Glutamatergic neuron (in vitro differentiated cells): Measurements from ENCODE around the gene GYG2. TPM values are rescaled to one million over a fixed set of nuclear protein-coding genes. Genes with fewer than 3 reads are reported as not detected.
A peak's percentile ranks its signal among the peaks of the same experiment; 100 is the strongest.
"Not testable (repeated sequence)": the region's sequence is repeated elsewhere in the genome, so short reads cannot be mapped to it uniquely, and the experiment has no call there.

ENCODE experiments used
- DNase-seq: peaks from one replicate; pipeline ENCODE4 v3.0.0; 2022
- H3K27ac Mint-ChIP-seq: one replicate; pipeline ENCODE4 v1.8.0; 2020; ENCODE audit warnings: mild to moderate bottlenecking, mixed read lengths, inconsistent platforms; ENCODE audit not compliant: unreplicated experiment
- H3K27me3 Mint-ChIP-seq: one replicate; pipeline ENCODE4 v1.8.0; 2020; ENCODE audit warnings: mild to moderate bottlenecking, moderate library complexity, mixed read lengths, inconsistent platforms; ENCODE audit not compliant: unreplicated experiment
- H3K36me3 Mint-ChIP-seq: one replicate; pipeline ENCODE4 v1.8.0; 2020; ENCODE audit warnings: mild to moderate bottlenecking, mixed read lengths, inconsistent platforms; ENCODE audit not compliant: unreplicated experiment
- H3K4me1 Mint-ChIP-seq: one replicate; pipeline ENCODE4 v1.8.0; 2020; ENCODE audit warnings: mild to moderate bottlenecking, low read depth, mixed read lengths, inconsistent platforms; ENCODE audit not compliant: unreplicated experiment
- H3K4me3 Mint-ChIP-seq: one replicate; pipeline ENCODE4 v1.8.0; 2020; ENCODE audit warnings: mild to moderate bottlenecking, mixed read lengths, inconsistent platforms; ENCODE audit not compliant: unreplicated experiment
- H3K9me3 Mint-ChIP-seq: one replicate; pipeline ENCODE4 v1.8.0; 2020; ENCODE audit warnings: mild to moderate bottlenecking, moderate library complexity, mixed read lengths, inconsistent platforms; ENCODE audit not compliant: unreplicated experiment
- total RNA-seq: library from RNA; stranded (reverse); fragmentation: NEBNext Ultra II Directional; extraction: Animal tissue kit (Norgen Biotek cat#: 25700); gene quantifications from one replicate; pipeline ENCODE4 v1.2.1, GENCODE V29; 2021; ENCODE audit not compliant: unreplicated experiment
- TF ChIP-seq, protein P1 (sequence below): fragments of 200-600 bp; sonication (generic); IDR thresholded peaks from one replicate; pipeline ENCODE4 v1.5.0; 2021; ENCODE audit not compliant: partially characterized antibody, unreplicated experiment

Gene GYG2
- total RNA-seq, 1 donor from 2014 or later, result 21.9 TPM

DNA sequence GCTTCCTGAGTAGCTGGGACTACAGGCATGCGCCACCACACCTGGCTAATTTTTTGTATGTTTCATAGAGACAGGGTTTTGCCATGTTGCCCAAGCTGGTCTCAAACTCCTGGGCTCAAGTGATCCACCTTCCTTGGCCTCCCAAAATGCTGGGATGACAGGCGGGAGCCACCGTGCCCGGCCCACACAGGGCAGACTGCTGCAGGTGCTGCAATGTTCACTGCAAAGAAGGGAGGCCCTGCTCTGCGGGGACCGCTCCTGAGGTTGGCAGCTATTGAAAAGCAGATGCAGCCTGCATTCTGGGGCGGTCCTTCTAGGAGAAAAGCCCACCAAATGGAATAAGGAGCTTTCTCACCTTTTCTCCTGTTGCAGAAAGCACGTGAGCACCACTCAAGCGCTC lies 95.4 kb downstream of the GYG2 start:
- peaks cover 2% of the 10 kb centered on the region for H3K9me3 Mint-ChIP-seq
- H3K27ac Mint-ChIP-seq, result no peak overlapping the region
- H3K4me1 Mint-ChIP-seq, result no peaks in the 10 kb centered on the region
- TF ChIP-seq, protein P1, sequence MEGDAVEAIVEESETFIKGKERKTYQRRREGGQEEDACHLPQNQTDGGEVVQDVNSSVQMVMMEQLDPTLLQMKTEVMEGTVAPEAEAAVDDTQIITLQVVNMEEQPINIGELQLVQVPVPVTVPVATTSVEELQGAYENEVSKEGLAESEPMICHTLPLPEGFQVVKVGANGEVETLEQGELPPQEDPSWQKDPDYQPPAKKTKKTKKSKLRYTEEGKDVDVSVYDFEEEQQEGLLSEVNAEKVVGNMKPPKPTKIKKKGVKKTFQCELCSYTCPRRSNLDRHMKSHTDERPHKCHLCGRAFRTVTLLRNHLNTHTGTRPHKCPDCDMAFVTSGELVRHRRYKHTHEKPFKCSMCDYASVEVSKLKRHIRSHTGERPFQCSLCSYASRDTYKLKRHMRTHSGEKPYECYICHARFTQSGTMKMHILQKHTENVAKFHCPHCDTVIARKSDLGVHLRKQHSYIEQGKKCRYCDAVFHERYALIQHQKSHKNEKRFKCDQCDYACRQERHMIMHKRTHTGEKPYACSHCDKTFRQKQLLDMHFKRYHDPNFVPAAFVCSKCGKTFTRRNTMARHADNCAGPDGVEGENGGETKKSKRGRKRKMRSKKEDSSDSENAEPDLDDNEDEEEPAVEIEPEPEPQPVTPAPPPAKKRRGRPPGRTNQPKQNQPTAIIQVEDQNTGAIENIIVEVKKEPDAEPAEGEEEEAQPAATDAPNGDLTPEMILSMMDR, result no peak
- peaks cover 8% of the 10 kb centered on the region for H3K27me3 Mint-ChIP-seq
- no peak overlapping the region for H3K4me3 Mint-ChIP-seq
- H3K36me3 Mint-ChIP-seq, result peaks cover 16% of the 10 kb centered on the region
- no peak for DNase-seq

DNA sequence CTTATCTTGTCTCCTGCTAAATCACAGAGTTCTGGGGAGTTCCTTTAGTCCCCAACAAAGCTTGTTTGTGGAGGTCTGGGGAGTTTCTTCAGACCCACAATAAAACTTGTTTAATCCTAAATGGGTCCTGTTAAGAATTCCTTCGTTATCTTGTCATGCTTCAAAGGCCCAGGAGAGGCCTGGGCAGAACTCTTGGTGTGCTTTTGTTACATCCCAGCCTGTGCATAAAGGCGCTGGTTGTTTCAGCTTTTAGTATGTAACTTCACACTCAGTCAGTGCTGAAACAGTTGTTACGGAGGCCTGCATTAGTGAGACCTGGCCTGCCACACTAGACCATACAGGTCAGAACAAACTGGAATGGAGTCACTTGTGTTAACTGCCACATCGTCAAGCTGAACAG lies 97.5 kb downstream of the GYG2 start:
- peaks cover 10% of the 10 kb centered on the region for H3K27me3 Mint-ChIP-seq
- not testable (repeated sequence) for H3K36me3 Mint-ChIP-seq, H3K9me3 Mint-ChIP-seq, H3K4me1 Mint-ChIP-seq, DNase-seq, H3K27ac Mint-ChIP-seq, H3K4me3 Mint-ChIP-seq

DNA sequence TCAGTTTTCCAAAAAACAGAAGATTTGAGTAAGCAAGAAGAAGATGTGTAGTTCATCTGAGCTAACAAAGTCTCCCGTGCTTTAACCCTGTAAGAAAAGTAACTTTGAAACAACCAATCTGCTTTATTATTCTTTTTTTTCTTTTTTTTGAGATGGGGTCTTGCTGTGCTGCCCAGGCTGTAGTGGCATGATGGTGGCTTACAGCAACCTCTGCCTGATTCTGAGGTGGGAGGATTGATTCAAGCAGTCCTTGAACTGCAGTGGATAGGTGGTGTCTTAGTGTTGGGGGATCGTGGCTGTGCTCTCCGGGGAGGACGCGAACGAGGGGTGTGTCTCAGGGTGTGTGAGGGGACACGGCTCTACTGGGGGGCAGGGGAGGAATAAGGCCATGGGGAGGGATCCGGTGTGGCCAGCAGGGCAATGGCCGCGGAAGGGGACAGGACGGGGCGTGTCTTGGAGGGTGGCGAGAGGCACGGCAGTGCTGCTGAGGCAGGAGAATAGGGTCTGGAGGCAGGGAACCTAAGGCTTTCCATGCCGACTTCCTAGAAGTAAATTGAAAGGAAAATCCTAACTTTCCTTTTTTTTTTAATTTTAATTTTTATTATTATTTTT lies 98.0 kb downstream of the GYG2 start:
- DNase-seq, result no peak
- Mint-ChIP-seq H3K36me3 (no peaks in the 10 kb centered on the region), H3K27ac (no peak overlapping the region), H3K9me3 (peaks cover 2% of the 10 kb centered on the region), H3K27me3 (peaks cover 10% of the 10 kb centered on the region), H3K4me3 (no peak overlapping the region), H3K4me1 (no peaks in the 10 kb centered on the region)
- TF ChIP-seq, protein P1, result no peak

DNA sequence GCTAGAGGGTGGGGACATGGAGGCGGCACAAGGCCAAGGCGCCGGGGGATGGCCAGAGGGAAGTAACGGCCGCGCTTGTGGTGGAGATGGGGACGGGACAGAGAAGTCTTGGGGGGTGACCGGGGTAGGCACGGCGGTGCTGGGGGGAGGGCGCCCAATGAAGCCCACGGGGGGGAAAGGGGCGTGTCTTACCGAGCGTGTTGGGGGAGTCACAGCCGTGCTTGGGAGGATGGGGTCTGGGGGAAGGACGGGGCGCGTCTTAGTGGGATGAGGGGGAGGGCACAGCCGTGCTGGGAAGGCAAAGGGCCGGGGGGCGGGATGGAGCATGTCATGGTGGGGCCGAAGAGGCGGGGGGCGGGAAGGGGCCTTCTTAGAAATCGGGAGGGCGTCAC lies 99.5 kb downstream of the GYG2 start:
- Mint-ChIP-seq H3K36me3 (no peaks in the 10 kb centered on the region), H3K27ac (peak overlapping the region; percentile 95), H3K27me3 (peaks cover 15% of the 10 kb centered on the region), H3K9me3 (peaks cover 2% of the 10 kb centered on the region), H3K4me3 (peak overlapping the region; percentile 85), H3K4me1 (no peaks in the 10 kb centered on the region)
- TF ChIP-seq, protein P1, result no peak
- DNase-seq, result peak; percentile 65

DNA sequence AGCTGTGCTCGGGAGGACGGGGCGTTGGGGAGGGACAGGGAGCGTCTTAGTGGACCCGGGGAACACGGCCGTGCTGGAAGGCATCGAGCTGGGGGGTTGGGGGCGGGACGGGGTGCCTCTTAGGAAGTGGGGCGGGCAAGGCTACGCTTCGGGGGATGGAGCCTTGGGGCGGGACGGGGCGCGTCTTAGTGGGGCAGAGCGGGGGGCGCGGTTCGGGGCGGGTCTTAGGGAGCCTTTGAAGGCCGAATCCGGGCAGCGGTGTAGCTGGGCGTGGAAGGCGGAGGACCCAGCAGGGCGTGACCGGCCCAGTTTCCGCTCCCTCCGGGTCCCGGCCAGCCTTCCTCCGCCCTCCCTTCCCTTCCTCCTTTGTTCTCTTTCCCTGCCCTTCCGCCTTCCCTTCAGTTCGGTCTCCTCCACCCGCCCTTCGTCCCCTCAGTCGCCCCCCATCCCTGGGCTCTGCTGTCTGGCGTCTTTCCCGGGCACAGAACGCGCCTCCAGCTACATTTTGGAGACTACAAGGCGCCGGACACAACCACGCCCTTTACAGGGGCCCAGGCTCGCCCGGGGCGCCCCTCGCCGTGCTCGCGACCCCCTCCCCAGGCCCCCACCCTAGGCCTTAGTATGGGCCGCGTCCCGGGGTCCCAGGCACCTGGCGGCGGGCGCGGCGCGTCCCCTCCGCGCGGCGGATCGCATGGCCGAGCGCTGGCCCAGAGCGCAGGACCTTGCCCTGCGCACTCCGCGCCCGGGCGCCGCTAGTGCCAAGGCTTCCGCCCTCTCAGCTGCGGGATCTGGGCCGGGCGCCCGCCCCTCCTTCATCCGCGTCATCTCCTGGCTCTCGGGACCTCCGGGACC lies 100.1 kb downstream of the GYG2 start, which contains the start of gene ARSD:
Gene ARSD (minus strand): TSS at position 757 of the 852 bp plus-strand sequence. CDS start 64 bp downstream, at position 693.
- no peaks in the 10 kb centered on the region for H3K4me1 Mint-ChIP-seq
- DNase-seq, result peak; percentile 86

More for the DNA sequence above, 100.1 kb downstream of the GYG2 start, which contains the start of gene ARSD:
- H3K27ac Mint-ChIP-seq, result peak within 1 kb of the TSS; percentile 95
- H3K9me3 Mint-ChIP-seq, result peaks cover 2% of the 10 kb centered on the region
- TF ChIP-seq, protein P1, result no peak
- peak within 1 kb of the TSS; percentile 85 for H3K4me3 Mint-ChIP-seq
- H3K27me3 Mint-ChIP-seq, result peaks cover 15% of the 10 kb centered on the region
- H3K36me3 Mint-ChIP-seq, result no peaks in the 10 kb centered on the region
